ENCODE data around the gene TNRC6C. TPM values are rescaled to one million over a fixed set of nuclear protein-coding genes. Genes with fewer than 3 reads are reported as not detected.
A peak's percentile ranks its signal among the peaks of the same experiment; 100 is the strongest.
"Not testable (repeated sequence)": the region's sequence is repeated elsewhere in the genome, so short reads cannot be mapped to it uniquely, and the experiment has no call there.

TNRC6C gene
- total RNA-seq, 1 donor: 11.6 TPM

GRCh38 chr17:77959926-77960521 is 1.5 kb downstream of the TNRC6C start:
- DNase-seq (ENCODE audit: low read depth in 2 of 3, low spot score in 2 of 3): peak in 2 of 3 donors; percentile 15 to 19

- no peak for DNase-seq (ENCODE audit: low read depth in 2 of 3, low spot score in 2 of 3)
Measured at GRCh38 chr17:77961741-77962140, 3.2 kb downstream of the TNRC6C start.

- DNase-seq (ENCODE audit: low read depth in 2 of 3, low spot score in 2 of 3): no peak
Measured at GRCh38 chr17:77962348-77962747, 3.8 kb downstream of the TNRC6C start.

- peak; percentile 33 to 89 (median 62) for DNase-seq (ENCODE audit: low read depth in 2 of 3, low spot score in 2 of 3)
Measured at GRCh38 chr17:77963441-77963840, 4.9 kb downstream of the TNRC6C start.

GRCh38 chr17:77965352-77965751 is 6.8 kb downstream of the TNRC6C start:
- no peak for DNase-seq (ENCODE audit: low read depth in 2 of 3, low spot score in 2 of 3)

- DNase-seq (ENCODE audit: low read depth in 2 of 3, low spot score in 2 of 3): no peak
Measured at GRCh38 chr17:77966476-77966875, 8.0 kb downstream of the TNRC6C start.

- no peak for DNase-seq (ENCODE audit: low read depth in 2 of 3, low spot score in 2 of 3)
Measured at GRCh38 chr17:77968788-77969187, 10.3 kb downstream of the TNRC6C start.

GRCh38 chr17:77972271-77972670 is 13.8 kb downstream of the TNRC6C start:
- not testable (repeated sequence) for DNase-seq (ENCODE audit: low read depth in 2 of 3, low spot score in 2 of 3)

- DNase-seq (ENCODE audit: low read depth in 2 of 3, low spot score in 2 of 3): no peak
Measured at GRCh38 chr17:77973953-77974352, 15.4 kb downstream of the TNRC6C start.

- no peak for DNase-seq (ENCODE audit: low read depth in 2 of 3, low spot score in 2 of 3)
Measured at GRCh38 chr17:77974396-77974795, 15.9 kb downstream of the TNRC6C start.

GRCh38 chr17:77982430-77982829 is 23.9 kb downstream of the TNRC6C start:
- not testable (repeated sequence) for DNase-seq (ENCODE audit: low read depth in 2 of 3, low spot score in 2 of 3)

- DNase-seq (ENCODE audit: low read depth in 2 of 3, low spot score in 2 of 3): no peak
Measured at GRCh38 chr17:77990301-77990700, 31.8 kb downstream of the TNRC6C start.

- DNase-seq (ENCODE audit: low read depth in 2 of 3, low spot score in 2 of 3): not testable (repeated sequence)
Measured at GRCh38 chr17:77993735-77994134, 35.2 kb downstream of the TNRC6C start.

GRCh38 chr17:77995146-77995852 is 36.8 kb downstream of the TNRC6C start:
- no peak for DNase-seq (ENCODE audit: low read depth in 2 of 3, low spot score in 2 of 3)

- DNase-seq (ENCODE audit: low read depth in 2 of 3, low spot score in 2 of 3): no peak
Measured at GRCh38 chr17:77996256-77996655, 37.8 kb downstream of the TNRC6C start.

GRCh38 chr17:77999413-78000173 is 41.1 kb downstream of the TNRC6C start:
- peak in 1 of 3 donors; percentile 4 for DNase-seq (ENCODE audit: low read depth in 2 of 3, low spot score in 2 of 3)

- peak in 1 of 3 donors; percentile 36 for DNase-seq (ENCODE audit: low read depth in 2 of 3, low spot score in 2 of 3)
Measured at GRCh38 chr17:78000341-78000740, 41.8 kb downstream of the TNRC6C start.

- DNase-seq (ENCODE audit: low read depth in 2 of 3, low spot score in 2 of 3): no peak
Measured at GRCh38 chr17:78001182-78001581, 42.7 kb downstream of the TNRC6C start.

- DNase-seq (ENCODE audit: low read depth in 2 of 3, low spot score in 2 of 3): no peak
Measured at GRCh38 chr17:78001612-78002011, 43.1 kb downstream of the TNRC6C start.

GRCh38 chr17:78002166-78002565 is 43.7 kb downstream of the TNRC6C start:
- DNase-seq (ENCODE audit: low read depth in 2 of 3, low spot score in 2 of 3): no peak

- no peak for DNase-seq (ENCODE audit: low read depth in 2 of 3, low spot score in 2 of 3)
Measured at GRCh38 chr17:78005452-78006171, 47.1 kb downstream of the TNRC6C start.

Measured in hematopoietic multipotent progenitor cell (in vitro differentiated cells).